GM12874 (cell line): ENCODE results near the gene EIF4A2.

Experiments used
- CTCF ChIP-seq: IDR thresholded peaks from 2 replicates; pipeline ENCODE4 v1.5.1; 2011; ENCODE audit warnings: low read depth, mild to moderate bottlenecking, control low read depth, low read length, moderate library complexity; ENCODE audit not compliant: insufficient read depth

Gene EIF4A2

GRCh38 chr3:186818516-186818915 is 35.1 kb downstream of the EIF4A2 start:
- TF ChIP-seq CTCF, result no peak

- TF ChIP-seq CTCF, result no peak
These were observed 35.6 kb downstream of the EIF4A2 start for GRCh38 chr3:186818956-186819355.

GRCh38 chr3:186821429-186822387 is 38.3 kb downstream of the EIF4A2 start:
- TF ChIP-seq CTCF, result peak; percentile 56

- no peak for TF ChIP-seq CTCF
These were observed 40.0 kb downstream of the EIF4A2 start for GRCh38 chr3:186823386-186823785.

- TF ChIP-seq CTCF, result no peak
These were observed 41.2 kb downstream of the EIF4A2 start for GRCh38 chr3:186824430-186825139.

GRCh38 chr3:186825294-186825821 is 42.0 kb downstream of the EIF4A2 start:
- TF ChIP-seq CTCF, result no peak

- no peak for TF ChIP-seq CTCF
These were observed 42.6 kb downstream of the EIF4A2 start for GRCh38 chr3:186825872-186826409.
